ENCODE measurements around the gene PGBD5. TPM values are rescaled to one million over a fixed set of nuclear protein-coding genes. Genes with fewer than 3 reads are reported as not detected.

The PGBD5 gene
- total RNA-seq, 1 donor from 2014 or later = 0.07 TPM

DNA sequence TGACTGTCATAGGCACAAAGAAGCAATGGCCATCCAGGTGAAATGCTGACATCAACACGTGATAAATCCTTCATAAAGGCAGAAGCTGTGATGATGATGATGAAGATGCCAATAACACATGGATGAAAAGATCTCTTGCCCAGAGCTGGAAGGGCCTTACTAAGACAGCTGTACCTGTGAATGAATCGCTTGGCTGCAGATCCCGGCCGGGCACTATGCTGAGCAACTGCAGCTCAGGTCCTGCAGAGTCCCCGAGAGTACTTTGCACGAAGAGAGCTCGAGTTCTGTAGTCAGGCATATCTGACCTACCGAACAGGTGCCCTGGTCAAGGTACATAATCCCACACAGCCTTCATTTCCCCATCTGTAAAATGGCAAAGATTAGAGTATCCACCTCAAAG lies 48.8 kb downstream of the PGBD5 start:
- no peak for DNase-seq (ENCODE audit: low read depth, low spot score)

GRCh38 chr1:230376296-230376695 lies 49.8 kb downstream of the PGBD5 start:
- DNase-seq (ENCODE audit: low read depth, low spot score) = no peak

GRCh38 chr1:230375780-230376179 lies 50.4 kb downstream of the PGBD5 start:
- DNase-seq (ENCODE audit: low read depth, low spot score) = no peak

DNA sequence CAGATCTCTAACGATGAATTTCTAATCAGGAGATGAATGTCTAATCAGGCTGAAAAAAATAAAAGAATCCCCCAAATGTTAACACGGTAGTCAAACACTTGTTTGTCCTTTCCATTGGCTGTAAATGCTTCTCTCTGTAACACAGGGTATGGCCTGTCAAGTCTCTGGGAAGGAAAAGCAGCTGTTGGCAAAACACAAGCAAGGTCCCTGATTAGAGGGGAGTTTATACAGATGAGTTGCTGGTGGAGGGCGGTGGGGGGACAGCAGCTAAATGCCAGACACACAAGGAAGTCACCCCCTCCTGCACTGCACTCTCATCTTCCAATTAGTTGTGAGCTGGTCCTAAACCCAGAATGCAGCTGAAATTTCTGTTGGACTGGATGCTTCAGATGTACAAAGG lies 51.0 kb downstream of the PGBD5 start:
- DNase-seq (ENCODE audit: low read depth, low spot score) = no peak

DNA sequence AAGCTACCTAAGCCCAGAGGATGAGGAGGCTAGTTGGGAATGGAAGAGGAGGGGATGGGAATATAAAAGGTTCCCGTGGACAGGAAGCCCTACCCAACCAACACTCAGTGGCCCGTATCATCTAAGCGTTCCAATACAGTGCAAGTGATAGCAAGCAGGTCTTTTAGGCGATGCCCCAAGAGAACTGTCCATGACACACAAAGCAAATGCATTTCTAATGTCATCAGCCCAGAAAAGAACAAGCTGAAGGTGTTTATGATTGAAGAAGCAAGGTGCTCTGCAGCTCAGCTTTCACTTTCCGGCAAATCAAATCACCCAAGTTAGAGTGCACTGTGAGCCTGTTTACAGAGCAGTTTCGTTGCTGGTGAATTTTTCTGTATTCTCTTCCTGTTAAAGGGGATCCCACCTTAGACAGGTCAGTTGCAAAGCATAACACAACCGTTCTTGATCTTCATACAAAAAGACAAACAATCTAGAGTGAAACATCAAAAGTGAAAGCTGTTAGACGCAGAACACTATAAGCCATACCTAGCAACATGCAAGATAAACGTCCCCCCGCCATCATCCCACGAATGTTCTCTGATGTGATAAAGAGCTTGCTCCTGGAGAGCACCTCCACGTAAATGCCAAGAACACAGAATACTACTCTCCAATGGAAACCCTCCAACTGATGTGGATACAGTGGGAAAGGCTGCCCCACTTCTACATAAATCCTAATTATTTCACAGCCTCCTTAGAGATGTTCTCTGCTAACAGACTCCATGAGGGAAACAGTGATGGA lies 54.0 kb downstream of the PGBD5 start:
- DNase-seq (ENCODE audit: low read depth, low spot score) = no peak

- no peak for DNase-seq (ENCODE audit: low read depth, low spot score)
Measured at GRCh38 chr1:230370109-230370508, 56.0 kb downstream of the PGBD5 start.

GRCh38 chr1:230368871-230369270 lies 57.3 kb downstream of the PGBD5 start:
- no peak for DNase-seq (ENCODE audit: low read depth, low spot score)

GRCh38 chr1:230368363-230368762 lies 57.8 kb downstream of the PGBD5 start:
- no peak for DNase-seq (ENCODE audit: low read depth, low spot score)

DNA sequence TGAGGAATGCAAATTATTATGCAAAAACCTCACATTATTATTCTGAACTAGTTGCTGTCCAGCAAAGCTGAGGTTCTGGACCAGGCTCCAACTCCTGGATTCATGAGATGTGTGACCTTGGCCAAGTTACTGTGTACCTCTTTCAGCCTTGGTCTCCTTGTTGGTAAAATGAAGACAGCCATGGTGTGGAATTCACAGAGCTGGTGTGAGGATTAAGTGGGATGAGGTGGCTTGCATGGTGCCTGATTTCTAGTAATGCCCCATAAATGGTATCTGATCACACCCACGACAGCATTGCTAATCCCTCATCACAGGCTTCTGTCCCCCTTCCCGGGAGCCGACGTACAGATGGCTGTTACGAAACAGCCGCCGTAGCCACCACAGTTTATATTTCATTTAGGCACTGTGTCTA lies 59.6 kb downstream of the PGBD5 start:
- DNase-seq (ENCODE audit: low read depth, low spot score) = no peak

DNA sequence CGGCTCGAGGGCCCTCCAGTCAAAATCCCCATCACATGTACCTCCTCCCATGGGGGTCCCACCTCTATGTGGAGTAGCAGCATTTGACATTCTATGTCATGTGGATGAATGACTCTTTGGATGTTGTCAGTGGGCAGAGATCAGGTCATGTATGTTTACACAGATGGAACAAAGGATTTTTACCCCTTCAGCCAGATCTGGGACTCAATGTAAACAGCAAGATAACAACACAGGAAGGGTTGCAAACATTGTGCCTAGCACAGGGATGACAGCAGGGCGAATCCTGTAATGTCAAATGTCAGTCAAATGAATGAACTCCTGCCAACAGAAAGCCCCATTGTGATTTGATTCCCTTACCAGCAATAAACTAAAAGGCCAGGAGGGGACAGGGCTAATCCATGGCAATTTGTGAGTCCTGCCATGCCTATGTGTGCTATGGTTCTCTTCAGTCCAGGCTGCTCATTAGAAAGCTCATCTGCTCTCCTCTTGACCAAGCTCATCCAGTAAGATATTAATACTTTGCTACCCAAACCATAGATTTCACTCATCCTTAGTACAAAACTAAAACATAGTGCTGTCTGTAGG lies 60.3 kb downstream of the PGBD5 start:
- DNase-seq (ENCODE audit: low read depth, low spot score) = no peak

- DNase-seq (ENCODE audit: low read depth, low spot score) = no peak
Measured at GRCh38 chr1:230362949-230363348, 63.2 kb downstream of the PGBD5 start.

GRCh38 chr1:230361941-230362340 lies 64.2 kb downstream of the PGBD5 start:
- DNase-seq (ENCODE audit: low read depth, low spot score) = no peak

DNA sequence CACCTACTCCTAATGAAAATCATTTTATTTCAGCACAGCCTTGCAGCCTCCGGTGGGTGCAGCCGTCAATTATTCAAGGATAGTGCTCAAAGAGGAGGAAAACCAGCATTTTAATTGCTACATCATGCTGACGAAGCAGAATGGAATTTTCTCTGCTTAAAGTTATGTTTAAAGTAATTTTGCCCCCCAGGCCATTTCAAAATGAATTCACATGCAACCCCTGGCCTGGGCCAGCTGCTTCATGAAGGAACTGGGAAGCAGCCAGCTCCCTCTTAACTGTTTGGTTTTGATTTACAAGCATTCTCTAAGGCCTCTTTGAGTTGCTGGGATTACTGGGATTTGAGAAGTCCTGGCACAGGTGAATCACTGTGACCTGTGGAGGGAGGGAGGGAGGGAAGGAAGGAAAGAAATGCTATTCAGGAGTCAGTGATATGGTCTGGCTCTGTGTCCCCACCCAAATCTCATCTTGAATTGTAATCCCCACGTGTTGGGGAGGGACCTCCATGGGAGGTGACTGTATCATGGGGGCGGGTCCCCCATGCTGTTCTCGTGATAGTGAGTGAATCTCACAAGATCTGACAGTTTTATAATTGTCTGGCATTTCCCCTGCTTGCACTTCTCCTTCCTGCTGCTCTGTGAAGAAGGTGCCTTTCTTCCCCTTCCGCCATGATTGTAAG lies 66.0 kb downstream of the PGBD5 start:
- DNase-seq (ENCODE audit: low read depth, low spot score) = no peak

- DNase-seq (ENCODE audit: low read depth, low spot score) = no peak
Measured at GRCh38 chr1:230356869-230357794, 69.0 kb downstream of the PGBD5 start.

GRCh38 chr1:230356190-230356589 lies 69.9 kb downstream of the PGBD5 start:
- DNase-seq (ENCODE audit: low read depth, low spot score) = no peak

DNA sequence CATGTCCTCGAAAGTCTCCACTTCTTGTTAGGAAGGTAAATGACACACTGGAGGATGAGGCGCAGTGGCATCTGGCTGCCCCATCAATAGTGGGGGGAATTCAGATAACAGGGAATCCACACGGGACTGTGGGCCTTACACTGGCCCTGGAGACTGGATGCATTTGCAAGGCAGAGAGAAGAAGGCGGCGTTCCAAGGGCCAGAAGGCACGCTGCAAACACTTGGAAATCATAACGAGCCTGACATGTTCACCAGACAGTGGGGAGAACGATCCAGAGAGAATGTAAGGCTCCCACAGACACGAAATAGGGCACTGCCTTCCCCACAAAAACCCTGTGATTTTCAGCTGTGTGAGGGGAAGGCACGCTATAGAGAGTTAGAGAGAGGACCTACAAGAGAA lies 70.5 kb downstream of the PGBD5 start:
- no peak for DNase-seq (ENCODE audit: low read depth, low spot score)

GRCh38 chr1:230355128-230355527 lies 71.0 kb downstream of the PGBD5 start:
- DNase-seq (ENCODE audit: low read depth, low spot score) = no peak

- DNase-seq (ENCODE audit: low read depth, low spot score) = no peak
Measured at GRCh38 chr1:230354005-230354404, 72.1 kb downstream of the PGBD5 start.

- DNase-seq (ENCODE audit: low read depth, low spot score) = no peak
Measured at GRCh38 chr1:230352537-230352936, 73.6 kb downstream of the PGBD5 start.

GRCh38 chr1:230351983-230352382 lies 74.1 kb downstream of the PGBD5 start:
- DNase-seq (ENCODE audit: low read depth, low spot score) = no peak

DNA sequence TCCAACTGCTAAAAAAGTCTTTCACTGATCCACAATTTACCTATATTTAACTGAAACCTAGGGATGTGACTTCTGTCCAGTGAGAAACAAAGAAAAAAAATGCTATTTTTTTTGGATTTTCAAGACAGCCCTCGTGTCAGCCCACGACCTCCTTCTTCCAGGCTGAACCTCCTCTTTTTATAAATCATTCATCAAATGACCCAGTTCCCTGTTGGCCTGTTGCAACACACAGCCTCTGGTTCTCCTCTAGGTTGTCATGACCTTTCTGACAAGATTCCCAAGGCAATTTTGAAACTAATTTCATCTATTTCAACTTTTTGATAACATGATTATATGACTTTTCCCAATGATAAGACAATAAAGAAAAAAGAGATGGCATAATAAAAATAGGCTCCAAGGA lies 74.6 kb downstream of the PGBD5 start:
- no peak for DNase-seq (ENCODE audit: low read depth, low spot score)
